A673 (cell line): ENCODE results near the gene SLC6A6. TPM values are rescaled to one million over a fixed set of nuclear protein-coding genes. Genes with fewer than 3 reads are reported as not detected.

Source experiments
- BruUV-seq: library from RNA; stranded (reverse); fragments of 400-500 nt; replicated peaks from 2 replicates; lab custom pipeline; 2021; lab: Mats Ljungman, UMichigan
- CTCF ChIA-PET: fragments of 300-600 bp; sonication (Branson Sonifier 250); formaldehyde crosslinking; loops from one replicate; lab custom pipeline; 2022; ENCODE audit warnings: antibody characterized with exemption; lab: Charles Lee
- POLR2A ChIA-PET: fragments of 300-600 bp; sonication (Branson Sonifier 250); formaldehyde crosslinking; loops from one replicate; lab custom pipeline; 2022; ENCODE audit warnings: antibody characterized with exemption; ENCODE audit not compliant: low non-redundant PET; lab: Charles Lee
- DNase-seq: peaks from one replicate; pipeline ENCODE4 v3.0.0-alpha.2; 2015; ENCODE audit warnings: low spot score
- H3K27ac ChIP-seq: fragments of 200-600 bp; sonication (generic); 2 replicates; pipeline ENCODE4 v1.5.1; 2016; ENCODE audit warnings: mixed run types, low read depth, mild to moderate bottlenecking, mixed read lengths, antibody characterized with exemption, low read length; ENCODE audit not compliant: poor library complexity, severe bottlenecking
- H3K27me3 ChIP-seq: fragments of 200-600 bp; sonication (generic); replicated peaks from 2 replicates; pipeline ENCODE4 v1.6.1; 2017; ENCODE audit warnings: mixed run types, low read depth, mild to moderate bottlenecking, mixed read lengths, antibody characterized with exemption, low read length; ENCODE audit not compliant: insufficient read depth, poor library complexity
- H3K36me3 ChIP-seq: fragments of 200-600 bp; sonication (generic); 2 replicates; pipeline ENCODE4 v1.6.1; 2016; ENCODE audit warnings: mixed run types, mild to moderate bottlenecking, mixed read lengths, antibody characterized with exemption, low read length; ENCODE audit not compliant: insufficient read depth, poor library complexity, severe bottlenecking
- H3K4me1 ChIP-seq: fragments of 200-600 bp; sonication (generic); 2 replicates; pipeline ENCODE4 v1.6.1; 2017; ENCODE audit warnings: mixed run types, mild to moderate bottlenecking, mixed read lengths, antibody characterized with exemption, low read length; ENCODE audit not compliant: insufficient read depth, poor library complexity, severe bottlenecking
- H3K4me3 ChIP-seq: fragments of 200-600 bp; sonication (generic); 2 replicates; pipeline ENCODE4 v1.5.1; 2016; ENCODE audit warnings: low read depth, mixed run types, mild to moderate bottlenecking, mixed read lengths, low read length; ENCODE audit not compliant: poor library complexity, severe bottlenecking
- H3K9me3 ChIP-seq: fragments of 200-600 bp; sonication (generic); 2 replicates; pipeline ENCODE4 v1.6.1; 2016; ENCODE audit warnings: mixed run types, low read depth, mild to moderate bottlenecking, mixed read lengths, antibody characterized with exemption, low read length; ENCODE audit not compliant: poor library complexity, severe bottlenecking
- CTCF ChIP-seq: fragments of 300-800, 200-600 bp; sonication (generic); conservative IDR thresholded peaks from 2 replicates; pipeline ENCODE4 v1.5.1; 2017; ENCODE audit warnings: low read depth, mild to moderate bottlenecking, antibody characterized with exemption, low read length, moderate library complexity, mixed read lengths
- EZH2 ChIP-seq: fragments of 200-600 bp; sonication (generic); IDR thresholded peaks from 2 replicates; pipeline ENCODE4 v1.6.1; 2017; ENCODE audit warnings: borderline replicate concordance, low read depth, mild to moderate bottlenecking, mixed read lengths, antibody characterized with exemption, low read length; ENCODE audit not compliant: poor library complexity, severe bottlenecking
- intact Hi-C: fragments of 100-400 bp; cut with micrococcal nuclease; formaldehyde crosslinking; loops from one replicate; pipeline ENCODE4 v1.10.0; 2022; ENCODE audit not compliant: unreplicated experiment
- total RNA-seq: library from RNA; stranded (reverse); gene quantifications from 2 replicates; pipeline ENCODE4 v1.2.3, GENCODE V29; 2021

SLC6A6 gene
- total RNA-seq, 1 experiment from 2014 or later: 55.1 TPM

GRCh38 chr3:14404631-14405359, 2.4 kb downstream of the SLC6A6 start:
- BruUV-seq: no TSS peak
- Histone ChIP-seq H3K4me1 (peaks cover 18% of the 10 kb centered on the region), H3K4me3 (peak overlapping the region; percentile 91), H3K27ac (no peak overlapping the region), H3K9me3 (no peaks in the 10 kb centered on the region), H3K27me3 (no peaks in the 10 kb centered on the region), H3K36me3 (no peaks in the 10 kb centered on the region)
- POLR2A ChIA-PET: no interaction called here
- intact Hi-C loops: loop anchor here (5.0 kb wide), 2 partner anchors 48 to 63 kb away; no protein-coding TSS in a partner anchor
- CTCF ChIA-PET: no interaction called here
- no peak for DNase-seq
- no peak for TF ChIP-seq EZH2

GRCh38 chr3:14405360-14406238, 3.2 kb downstream of the SLC6A6 start:
- CTCF ChIA-PET: no interaction called here

GRCh38 chr3:14406336-14406735, 3.9 kb downstream of the SLC6A6 start:
- H3K4me1 ChIP-seq: peaks cover 18% of the 10 kb centered on the region
- TF ChIP-seq CTCF (no peak), EZH2 (no peak)
- BruUV-seq: no TSS peak
- H3K27me3 ChIP-seq: no peaks in the 10 kb centered on the region
- intact Hi-C loops: no loop called here
- no peaks in the 10 kb centered on the region for H3K9me3 ChIP-seq
- H3K27ac ChIP-seq: peak overlapping the region; percentile 11
- no peak for DNase-seq
- CTCF ChIA-PET: no interaction called here
- POLR2A ChIA-PET: no interaction called here
- no peaks in the 10 kb centered on the region for H3K36me3 ChIP-seq
- no peak overlapping the region for H3K4me3 ChIP-seq

More at GRCh38 chr3:14405360-14406238, 3.2 kb downstream of the SLC6A6 start:
- H3K27me3 ChIP-seq: no peaks in the 10 kb centered on the region
- TF ChIP-seq CTCF: no peak
- no peak for TF ChIP-seq EZH2
- H3K36me3 ChIP-seq: no peaks in the 10 kb centered on the region
- POLR2A ChIA-PET: no interaction called here
- intact Hi-C loops: no loop called here
- no peak for DNase-seq
- no peak overlapping the region for H3K4me3 ChIP-seq
- H3K4me1 ChIP-seq: peaks cover 18% of the 10 kb centered on the region
- H3K27ac ChIP-seq: peak overlapping the region; percentile 11
- BruUV-seq: no TSS peak
- no peaks in the 10 kb centered on the region for H3K9me3 ChIP-seq
